ENCODE data around the gene EGLN3.

DNA sequence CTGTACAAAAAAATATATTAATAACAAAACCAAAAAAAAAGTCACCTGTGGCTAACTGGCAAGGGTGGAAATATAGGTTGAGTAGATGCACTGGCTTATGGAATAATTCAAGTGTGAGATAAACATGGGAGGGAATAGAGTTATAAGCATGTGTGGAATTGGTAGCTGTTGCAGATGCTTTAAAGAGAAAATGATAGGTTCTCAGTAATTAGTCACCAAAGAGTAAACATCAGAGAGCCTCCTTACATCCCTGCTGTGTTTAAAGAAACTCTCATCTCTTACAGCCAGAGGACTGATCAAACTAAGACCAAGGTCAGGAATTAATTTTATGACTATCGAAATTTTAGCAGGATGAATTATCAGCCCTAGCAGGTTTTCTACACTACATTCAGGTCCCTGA, 70.5 kb downstream of the EGLN3 start:
- TF ChIP-seq CTCF (IDR thresholded peaks at IDR 0.05; ENCODE audit: insufficient read depth, low read length, poor library complexity, severe bottlenecking) (no peak), EZH2phosphoT487 (conservative IDR thresholded peaks at IDR 0.05; ENCODE audit: low read length) (no peak)

All from SU-DHL-6 (cell line).